Stimulated activated CD8-positive, alpha-beta memory T cell treated with anti-CD3 and anti-CD28 coated beads, Interleukin-15, amount 100 ng/mL, for 24 hours (primary cell): Measurements from ENCODE around the gene MCOLN2.
"Not testable (repeated sequence)": the region's sequence is repeated elsewhere in the genome, so short reads cannot be mapped to it uniquely, and the experiment has no call there.

Experiments used
- DNase-seq: peaks from one replicate; pipeline ENCODE4 v3.0.0-alpha.2; 2020; ENCODE audit warnings: low read depth

The MCOLN2 gene

GRCh38 chr1:84996846-84997666 is at the start of gene MCOLN2:
TSS of gene MCOLN2 (minus strand) at chr1:84997113. CDS start at chr1:84996872, 241 bp downstream.
- DNase-seq: no peak

- DNase-seq: no peak
Measured at GRCh38 chr1:85042413-85042812, 45.5 kb upstream of the MCOLN2 start.

- DNase-seq: no peak
Measured at GRCh38 chr1:85041793-85042192, 44.9 kb upstream of the MCOLN2 start.

- no peak for DNase-seq
Measured at GRCh38 chr1:85033221-85033620, 36.3 kb upstream of the MCOLN2 start.

GRCh38 chr1:85030536-85030935 is 33.6 kb upstream of the MCOLN2 start:
- DNase-seq: no peak

- no peak for DNase-seq
Measured at GRCh38 chr1:85028151-85028550, 31.2 kb upstream of the MCOLN2 start.

GRCh38 chr1:85027242-85027983 is 30.5 kb upstream of the MCOLN2 start:
- DNase-seq: no peak

GRCh38 chr1:85025940-85026339 is 29.0 kb upstream of the MCOLN2 start:
- no peak for DNase-seq

- DNase-seq: no peak
Measured at GRCh38 chr1:85024736-85025135, 27.8 kb upstream of the MCOLN2 start.

- DNase-seq: no peak
Measured at GRCh38 chr1:85022700-85023099, 25.8 kb upstream of the MCOLN2 start.

- no peak for DNase-seq
Measured at GRCh38 chr1:85019994-85020393, 23.1 kb upstream of the MCOLN2 start.

- no peak for DNase-seq
Measured at GRCh38 chr1:85015826-85016225, 18.9 kb upstream of the MCOLN2 start.

- DNase-seq: not testable (repeated sequence)
Measured at GRCh38 chr1:85005641-85006040, 8.7 kb upstream of the MCOLN2 start.

- no peak for DNase-seq
Measured at GRCh38 chr1:85001742-85002141, 4.8 kb upstream of the MCOLN2 start.

GRCh38 chr1:84998642-84999280 is 1.8 kb upstream of the MCOLN2 start:
- DNase-seq: no peak

GRCh38 chr1:84997667-84998600 is 1.0 kb upstream of the MCOLN2 start:
- no peak for DNase-seq

GRCh38 chr1:84995484-84996334 is 1.2 kb downstream of the MCOLN2 start:
- no peak for DNase-seq

- DNase-seq: no peak
Measured at GRCh38 chr1:84991097-84991920, 5.6 kb downstream of the MCOLN2 start.

GRCh38 chr1:84988588-84988987 is 8.3 kb downstream of the MCOLN2 start:
- DNase-seq: no peak

GRCh38 chr1:84986561-84986960 is 10.4 kb downstream of the MCOLN2 start:
- not testable (repeated sequence) for DNase-seq
